ENCODE measurements around the gene SNX9. TPM values are rescaled to one million over a fixed set of nuclear protein-coding genes. Genes with fewer than 3 reads are reported as not detected.

Gene SNX9
- total RNA-seq, 2 experiments from 2014 or later: 14.9 to 39.4 TPM

- no peak for DNase-seq
- Mint-ChIP-seq H3K27ac (no peak overlapping the region), H3K4me1 (peaks cover 53% of the 10 kb centered on the region), H3K4me3 (peak overlapping the region; percentile 89), H3K9me3 (ENCODE audit: low read depth) (no peaks in the 10 kb centered on the region), H3K27me3 (peaks cover 10% of the 10 kb centered on the region), H3K36me3 (peaks cover 4% of the 10 kb centered on the region)
- CTCF ChIA-PET: interaction anchor here (0.8 to 3.9 kb wide), 8 partner anchors 12 to 90 kb away, joined by 3 to 38 read pairs (median 4); no protein-coding TSS in a partner anchor
- ATAC-seq: no peak
These were observed 160.5 kb downstream of the SNX9 start for GRCh38 chr6:157983406-157984119.

DNA sequence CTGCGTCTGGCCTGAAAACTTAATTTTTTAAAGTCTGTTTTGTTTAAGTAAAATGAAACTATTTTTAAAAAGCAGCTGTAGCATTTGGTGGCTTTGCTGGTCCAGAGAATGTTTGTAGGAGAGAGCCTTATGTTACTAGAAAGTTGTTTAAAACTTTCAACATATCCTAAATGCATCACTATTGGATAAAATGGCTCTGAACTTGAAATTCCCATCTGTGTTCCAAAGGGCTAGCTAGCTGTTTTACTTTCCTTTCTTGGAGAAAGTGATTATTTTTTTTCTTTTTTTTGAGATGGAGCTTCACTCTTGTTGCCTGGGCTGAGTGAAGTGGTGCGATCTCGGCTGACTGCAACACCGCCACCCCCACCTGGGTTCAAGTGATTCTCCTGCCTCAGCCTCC, 161.1 kb downstream of the SNX9 start:
- no peaks in the 10 kb centered on the region for H3K9me3 Mint-ChIP-seq (ENCODE audit: low read depth)
- H3K4me3 Mint-ChIP-seq: peak overlapping the region; percentile 40
- DNase-seq (no peak), ATAC-seq (no peak)
- H3K4me1 Mint-ChIP-seq: peaks cover 57% of the 10 kb centered on the region
- CTCF ChIA-PET: interaction anchor here (0.8 to 3.9 kb wide), 6 partner anchors 37 to 90 kb away, joined by 3 to 38 read pairs (median 6); no protein-coding TSS in a partner anchor
- H3K27me3 Mint-ChIP-seq: peaks cover 10% of the 10 kb centered on the region
- peaks cover 4% of the 10 kb centered on the region for H3K36me3 Mint-ChIP-seq
- no peak overlapping the region for H3K27ac Mint-ChIP-seq

DNA sequence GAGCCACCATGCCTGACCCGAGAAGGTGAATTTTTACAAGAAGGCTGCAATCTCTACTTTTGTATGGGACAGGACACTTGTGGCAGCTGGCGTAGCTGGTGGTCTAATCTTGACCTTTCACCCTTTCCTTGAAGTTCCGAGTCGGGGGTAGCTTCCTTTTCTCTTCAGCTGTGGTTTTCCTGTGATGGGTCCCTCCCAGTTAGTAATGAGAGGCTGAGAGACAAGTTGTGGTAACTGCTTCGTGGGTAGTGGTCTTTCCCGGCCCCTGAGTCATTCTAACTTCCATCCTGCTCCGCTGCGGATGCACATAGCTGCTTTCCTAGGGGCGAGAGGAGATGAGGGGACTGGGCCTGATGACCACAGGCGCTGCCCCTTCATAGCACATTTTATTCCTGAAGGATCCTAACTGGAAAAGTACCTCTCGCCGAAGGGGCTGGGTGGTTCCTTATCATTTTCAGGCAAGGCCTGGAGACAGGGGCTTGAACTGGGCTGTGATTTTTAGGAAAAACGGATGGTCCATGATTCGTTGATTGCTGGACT, 161.7 kb downstream of the SNX9 start:
- Mint-ChIP-seq H3K27ac (no peak overlapping the region), H3K36me3 (peaks cover 4% of the 10 kb centered on the region), H3K4me1 (peaks cover 53% of the 10 kb centered on the region), H3K27me3 (peaks cover 8% of the 10 kb centered on the region), H3K4me3 (peak overlapping the region; percentile 40), H3K9me3 (ENCODE audit: low read depth) (no peaks in the 10 kb centered on the region)
- CTCF ChIA-PET: interaction anchor here (1.2 to 3.9 kb wide), 3 partner anchors 41 to 89 kb away, joined by 3 to 38 read pairs (median 31); no protein-coding TSS in a partner anchor
- DNase-seq: no peak
- no peak for ATAC-seq

DNA sequence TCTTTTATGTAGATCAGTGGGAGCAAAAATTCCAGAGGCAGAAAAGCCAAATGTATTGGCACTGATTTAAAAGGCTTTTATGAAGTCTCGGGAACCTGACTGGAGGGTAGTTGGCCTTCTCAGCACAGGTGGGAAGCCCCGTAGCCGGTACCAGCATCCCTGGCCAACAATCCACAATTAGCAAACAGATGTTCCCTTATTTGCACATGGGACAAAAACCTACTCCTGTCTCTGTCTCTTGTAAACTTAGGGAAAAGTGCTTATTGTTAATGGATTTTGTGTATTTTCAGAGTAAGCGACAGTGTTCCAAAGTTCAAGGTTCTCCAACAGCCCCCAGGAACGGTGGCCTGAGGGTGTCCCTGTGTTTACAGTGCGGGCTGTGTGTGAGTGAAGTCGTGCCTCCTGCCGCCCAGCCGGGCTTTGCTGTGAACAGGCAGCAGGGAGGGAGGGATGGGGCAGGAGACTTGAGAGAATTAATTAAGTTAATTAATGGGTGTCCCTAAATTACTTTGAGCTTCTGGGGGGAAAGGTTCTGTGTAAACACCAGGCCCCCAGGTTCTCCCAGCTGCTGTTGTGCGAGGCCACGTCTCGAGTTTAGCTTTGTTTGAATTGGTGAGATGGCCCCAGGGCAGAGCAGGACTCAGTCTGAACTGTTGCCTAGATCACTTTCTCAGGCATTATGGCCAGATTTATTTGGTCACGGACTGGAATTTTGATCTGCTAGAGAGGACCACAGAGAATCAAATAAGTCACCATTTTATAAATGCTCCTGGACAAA, 162.5 kb downstream of the SNX9 start:
- CTCF ChIA-PET: interaction anchor here (1.0 kb wide), 1 partner anchor 41 kb away, joined by 3 read pairs; no protein-coding TSS in a partner anchor
- H3K27me3 Mint-ChIP-seq: peaks cover 2% of the 10 kb centered on the region
- H3K27ac Mint-ChIP-seq: no peak overlapping the region
- H3K4me1 Mint-ChIP-seq: peaks cover 54% of the 10 kb centered on the region
- no peak overlapping the region for H3K4me3 Mint-ChIP-seq
- peaks cover 4% of the 10 kb centered on the region for H3K36me3 Mint-ChIP-seq
- no peaks in the 10 kb centered on the region for H3K9me3 Mint-ChIP-seq (ENCODE audit: low read depth)
- no peak for DNase-seq
- ATAC-seq: no peak

GRCh38 chr6:157987788-157988699, 165.0 kb downstream of the SNX9 start:
- Mint-ChIP-seq H3K4me3 (no peak overlapping the region), H3K36me3 (peaks cover 5% of the 10 kb centered on the region), H3K9me3 (ENCODE audit: low read depth) (no peaks in the 10 kb centered on the region), H3K4me1 (peaks cover 47% of the 10 kb centered on the region), H3K27ac (no peak overlapping the region), H3K27me3 (no peaks in the 10 kb centered on the region)
- CTCF ChIA-PET: interaction anchor here (1.4 kb wide), 1 partner anchor 84 kb away, joined by 5 read pairs; no protein-coding TSS in a partner anchor
- ATAC-seq (no peak), DNase-seq (no peak)

- Mint-ChIP-seq H3K27ac (no peak overlapping the region), H3K27me3 (no peaks in the 10 kb centered on the region), H3K9me3 (ENCODE audit: low read depth) (no peaks in the 10 kb centered on the region), H3K4me3 (no peak overlapping the region), H3K36me3 (peaks cover 4% of the 10 kb centered on the region), H3K4me1 (peaks cover 42% of the 10 kb centered on the region)
- DNase-seq (no peak), ATAC-seq (no peak)
- CTCF ChIA-PET: interaction anchor here (1.4 kb wide), 1 partner anchor 83 kb away, joined by 5 read pairs; no protein-coding TSS in a partner anchor
These were observed 165.6 kb downstream of the SNX9 start for GRCh38 chr6:157988700-157989063.

DNA sequence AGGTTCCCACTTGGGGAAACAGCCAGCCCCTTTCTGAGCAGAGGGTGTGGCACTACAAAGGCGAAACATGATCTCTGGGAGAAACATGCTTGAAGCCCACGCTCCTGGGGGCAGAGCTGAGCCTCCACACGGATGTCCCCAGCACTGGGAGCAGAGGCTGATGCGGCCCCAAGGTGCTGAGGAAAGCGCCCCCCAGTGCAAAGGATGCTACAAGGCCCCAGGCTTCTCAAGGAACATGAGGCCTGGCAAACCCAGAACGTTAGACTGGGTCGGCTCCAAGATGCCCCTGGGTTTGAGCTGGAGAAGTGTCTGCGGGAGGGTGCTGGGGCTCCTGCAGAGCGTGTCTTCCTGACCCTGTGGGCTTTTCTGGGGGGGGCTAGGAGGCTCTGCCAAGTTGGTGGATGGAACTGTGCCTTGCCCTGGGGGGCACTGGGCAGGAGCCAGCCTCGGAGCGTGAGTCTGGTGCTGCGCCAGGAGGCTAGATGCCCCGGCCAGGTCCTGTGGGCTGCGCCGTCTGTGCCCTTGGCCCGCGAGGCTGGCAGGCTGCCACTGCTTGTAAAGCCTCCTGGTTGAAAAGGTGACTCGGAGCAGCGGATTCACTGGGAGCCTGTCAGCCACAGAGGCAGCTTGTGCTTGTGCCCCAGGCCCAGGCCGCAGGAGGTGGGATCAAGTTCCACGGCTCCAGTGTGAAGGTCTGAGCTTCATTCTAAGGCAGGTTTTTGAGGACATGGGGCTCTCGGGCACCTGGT, 166.7 kb downstream of the SNX9 start:
- Mint-ChIP-seq H3K4me3 (peak overlapping the region; percentile 51), H3K9me3 (ENCODE audit: low read depth) (no peaks in the 10 kb centered on the region), H3K27me3 (no peaks in the 10 kb centered on the region), H3K36me3 (peaks cover 4% of the 10 kb centered on the region), H3K4me1 (peaks cover 32% of the 10 kb centered on the region), H3K27ac (peak overlapping the region; percentile 82)
- CTCF ChIA-PET: interaction anchor here (1.0 to 1.4 kb wide), 2 partner anchors 82 kb away, joined by 3 to 5 read pairs; no protein-coding TSS in a partner anchor
- ATAC-seq: no peak
- DNase-seq: no peak

DNA sequence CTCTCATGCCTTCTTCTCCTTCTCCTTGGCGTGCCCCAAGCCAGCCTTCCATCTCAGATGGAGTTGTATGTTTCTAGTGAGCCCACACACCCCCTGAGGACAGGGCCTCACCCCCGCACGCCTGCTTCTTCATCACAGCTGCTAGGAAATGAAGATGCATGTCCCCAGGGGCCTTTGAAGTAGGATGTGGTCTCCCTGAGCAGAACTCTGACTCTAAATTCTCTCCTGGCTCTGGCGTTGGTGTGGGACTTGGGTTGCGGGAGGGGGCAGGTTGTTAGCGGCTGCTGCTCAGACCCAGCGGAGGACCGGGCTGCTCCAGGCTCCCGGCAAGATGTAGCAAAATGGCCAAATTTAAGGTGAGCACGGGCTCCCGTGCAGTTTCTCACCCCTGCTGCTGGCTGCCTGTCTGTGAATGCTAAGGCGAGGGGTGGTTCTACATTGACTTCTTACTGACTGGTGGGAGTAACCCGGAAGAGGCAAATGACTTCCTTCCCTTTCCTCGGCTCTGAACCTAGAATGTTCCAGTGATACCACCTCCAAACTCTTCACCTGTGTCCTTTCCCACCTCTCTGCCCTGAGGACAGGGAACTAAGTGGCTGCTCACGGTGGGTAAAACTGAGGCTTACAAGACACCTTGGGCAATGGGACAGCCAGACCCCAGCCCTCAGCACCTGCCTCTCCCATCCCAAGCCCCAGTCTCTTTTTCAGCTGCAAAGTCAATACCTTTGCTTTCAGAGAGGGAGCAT, 167.4 kb downstream of the SNX9 start:
- H3K27me3 Mint-ChIP-seq: no peaks in the 10 kb centered on the region
- peak overlapping the region; percentile 51 for H3K4me3 Mint-ChIP-seq
- no peaks in the 10 kb centered on the region for H3K9me3 Mint-ChIP-seq (ENCODE audit: low read depth)
- peak; percentile 56 for DNase-seq
- peak overlapping the region; percentile 82 for H3K27ac Mint-ChIP-seq
- H3K36me3 Mint-ChIP-seq: peaks cover 4% of the 10 kb centered on the region
- peak; percentile 74 for ATAC-seq
- H3K4me1 Mint-ChIP-seq: peaks cover 24% of the 10 kb centered on the region
- CTCF ChIA-PET: interaction anchor here (1.0 to 1.8 kb wide), 2 partner anchors 8 to 82 kb away, joined by 3 to 4 read pairs; no protein-coding TSS in a partner anchor

GRCh38 chr6:157991067-157991432, 168.0 kb downstream of the SNX9 start:
- Mint-ChIP-seq H3K4me1 (peaks cover 24% of the 10 kb centered on the region), H3K9me3 (ENCODE audit: low read depth) (no peaks in the 10 kb centered on the region), H3K27me3 (no peaks in the 10 kb centered on the region), H3K27ac (no peak overlapping the region), H3K4me3 (no peak overlapping the region), H3K36me3 (peaks cover 4% of the 10 kb centered on the region)
- CTCF ChIA-PET: interaction anchor here (1.8 kb wide), 1 partner anchor 8 kb away, joined by 4 read pairs; no protein-coding TSS in a partner anchor
- no peak for DNase-seq
- ATAC-seq: no peak

- CTCF ChIA-PET: interaction anchor here (0.7 to 1.6 kb wide), 4 partner anchors 20 to 34 kb away, joined by 3 to 4 read pairs (median 4); no protein-coding TSS in a partner anchor
These were observed 170.0 kb downstream of the SNX9 start for GRCh38 chr6:157993076-157993475.

DNA sequence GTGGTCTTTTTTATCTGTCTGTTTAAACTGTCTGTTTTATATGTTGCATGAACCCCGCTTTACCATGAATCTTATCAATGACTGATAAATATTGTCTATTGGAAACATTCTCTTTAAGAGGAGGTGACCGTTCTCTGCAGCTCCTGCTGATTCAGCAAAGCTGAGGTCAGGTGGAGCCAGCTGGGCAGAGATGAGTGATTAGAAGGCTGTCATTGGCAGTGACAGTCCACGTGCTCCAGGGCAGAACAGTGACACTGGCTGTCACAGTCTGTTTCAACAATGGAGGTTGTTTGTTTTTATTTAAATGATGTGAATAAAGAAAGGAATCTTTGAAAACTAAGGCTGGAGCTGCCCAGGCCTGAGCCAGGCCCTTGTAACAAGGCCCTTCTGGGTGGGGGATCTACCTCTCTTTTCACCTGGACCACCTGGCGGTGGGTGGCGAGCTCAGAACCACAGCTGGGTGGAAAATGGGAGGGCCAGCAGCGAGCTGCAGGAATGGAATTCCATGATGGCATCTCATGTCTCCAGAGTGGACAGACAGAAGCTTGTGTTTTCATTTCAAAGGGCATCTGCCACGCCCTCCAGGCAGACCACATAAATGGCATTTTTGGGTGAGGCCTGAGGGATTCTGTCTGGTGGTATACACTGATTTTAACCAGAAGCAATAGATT, 171.2 kb downstream of the SNX9 start:
- DNase-seq: no peak
- no peaks in the 10 kb centered on the region for H3K27me3 Mint-ChIP-seq
- peaks cover 5% of the 10 kb centered on the region for H3K36me3 Mint-ChIP-seq
- no peak overlapping the region for H3K4me3 Mint-ChIP-seq
- H3K4me1 Mint-ChIP-seq: peaks cover 15% of the 10 kb centered on the region
- H3K27ac Mint-ChIP-seq: no peak overlapping the region
- ATAC-seq: no peak
- no peaks in the 10 kb centered on the region for H3K9me3 Mint-ChIP-seq (ENCODE audit: low read depth)
- CTCF ChIA-PET: interaction anchor here (1.6 kb wide), 1 partner anchor 32 kb away, joined by 4 read pairs; no protein-coding TSS in a partner anchor

More at GRCh38 chr6:157993076-157993475, 170.0 kb downstream of the SNX9 start:
- peaks cover 5% of the 10 kb centered on the region for H3K36me3 Mint-ChIP-seq
- no peaks in the 10 kb centered on the region for H3K27me3 Mint-ChIP-seq
- ATAC-seq (no peak), DNase-seq (no peak)
- no peak overlapping the region for H3K4me3 Mint-ChIP-seq
- no peak overlapping the region for H3K27ac Mint-ChIP-seq
- H3K9me3 Mint-ChIP-seq (ENCODE audit: low read depth): no peaks in the 10 kb centered on the region
- peaks cover 23% of the 10 kb centered on the region for H3K4me1 Mint-ChIP-seq

Data from activated CD8-positive, alpha-beta memory T cell treated with anti-CD3 and anti-CD28 coated beads, Interleukin-2, amount 10 ng/mL, durations not matched to agents 7 days and 5 days (primary cell).